ENCODE measurements around the gene FRS2. TPM values are rescaled to one million over a fixed set of nuclear protein-coding genes. Genes with fewer than 3 reads are reported as not detected.
A peak's percentile ranks its signal among the peaks of the same experiment; 100 is the strongest.

The FRS2 gene
- total RNA-seq, 1 donor: 64.4 TPM

- no peak for DNase-seq (ENCODE audit: insufficient read length, low spot score, missing footprints)
- Histone ChIP-seq H3K27ac (ENCODE audit: low read depth, low read length) (no peak overlapping the region), H3K4me3 (ENCODE audit: insufficient read depth, low read length) (no peak overlapping the region), H2AFZ (ENCODE audit: low read length) (no peak overlapping the region), H3K79me2 (ENCODE audit: insufficient read depth, low read length) (peaks cover 100% of the 10 kb centered on the region), H3K4me2 (ENCODE audit: insufficient read depth, low read length) (no peak overlapping the region), H3K4me1 (ENCODE audit: insufficient read depth, low read length) (peaks cover 19% of the 10 kb centered on the region), H3K27me3 (ENCODE audit: insufficient read depth, low read length) (no peaks in the 10 kb centered on the region), H3K36me3 (ENCODE audit: insufficient read depth, low read length) (no peaks in the 10 kb centered on the region), H4K20me1 (ENCODE audit: insufficient read depth, low read length) (peaks cover 17% of the 10 kb centered on the region), H3K9me3 (ENCODE audit: low read depth, low read length) (no peaks in the 10 kb centered on the region)
- TF ChIP-seq, protein P1, sequence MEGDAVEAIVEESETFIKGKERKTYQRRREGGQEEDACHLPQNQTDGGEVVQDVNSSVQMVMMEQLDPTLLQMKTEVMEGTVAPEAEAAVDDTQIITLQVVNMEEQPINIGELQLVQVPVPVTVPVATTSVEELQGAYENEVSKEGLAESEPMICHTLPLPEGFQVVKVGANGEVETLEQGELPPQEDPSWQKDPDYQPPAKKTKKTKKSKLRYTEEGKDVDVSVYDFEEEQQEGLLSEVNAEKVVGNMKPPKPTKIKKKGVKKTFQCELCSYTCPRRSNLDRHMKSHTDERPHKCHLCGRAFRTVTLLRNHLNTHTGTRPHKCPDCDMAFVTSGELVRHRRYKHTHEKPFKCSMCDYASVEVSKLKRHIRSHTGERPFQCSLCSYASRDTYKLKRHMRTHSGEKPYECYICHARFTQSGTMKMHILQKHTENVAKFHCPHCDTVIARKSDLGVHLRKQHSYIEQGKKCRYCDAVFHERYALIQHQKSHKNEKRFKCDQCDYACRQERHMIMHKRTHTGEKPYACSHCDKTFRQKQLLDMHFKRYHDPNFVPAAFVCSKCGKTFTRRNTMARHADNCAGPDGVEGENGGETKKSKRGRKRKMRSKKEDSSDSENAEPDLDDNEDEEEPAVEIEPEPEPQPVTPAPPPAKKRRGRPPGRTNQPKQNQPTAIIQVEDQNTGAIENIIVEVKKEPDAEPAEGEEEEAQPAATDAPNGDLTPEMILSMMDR (IDR thresholded peaks at IDR 0.05; ENCODE audit: extremely low read depth, low read depth, low read length): no peak
These were observed 24.9 kb downstream of the FRS2 start for GRCh38 chr12:69495071-69495470.

- H3K4me3 ChIP-seq (ENCODE audit: insufficient read depth, low read length): peak overlapping the region; percentile 4
These were observed 27.3 kb downstream of the FRS2 start for GRCh38 chr12:69497308-69498026.

GRCh38 chr12:69500631-69501030, 30.4 kb downstream of the FRS2 start:
- peak overlapping the region; percentile 59 for H3K4me2 ChIP-seq (ENCODE audit: insufficient read depth, low read length)
- no peaks in the 10 kb centered on the region for H3K27me3 ChIP-seq (ENCODE audit: insufficient read depth, low read length)
- TF ChIP-seq, protein P1 (IDR thresholded peaks at IDR 0.05; ENCODE audit: extremely low read depth, low read depth, low read length): no peak
- H2AFZ ChIP-seq (ENCODE audit: low read length): no peak overlapping the region
- H3K9me3 ChIP-seq (ENCODE audit: low read depth, low read length): no peaks in the 10 kb centered on the region
- H3K36me3 ChIP-seq (ENCODE audit: insufficient read depth, low read length): no peaks in the 10 kb centered on the region
- H3K4me3 ChIP-seq (ENCODE audit: insufficient read depth, low read length): no peak overlapping the region
- H3K27ac ChIP-seq (ENCODE audit: low read depth, low read length): peak overlapping the region; percentile 66
- H3K4me1 ChIP-seq (ENCODE audit: insufficient read depth, low read length): peaks cover 54% of the 10 kb centered on the region
- peaks cover 89% of the 10 kb centered on the region for H3K79me2 ChIP-seq (ENCODE audit: insufficient read depth, low read length)
- no peak for DNase-seq (ENCODE audit: insufficient read length, low spot score, missing footprints)
- H4K20me1 ChIP-seq (ENCODE audit: insufficient read depth, low read length): peaks cover 24% of the 10 kb centered on the region

More at GRCh38 chr12:69497308-69498026, 27.3 kb downstream of the FRS2 start:
- no peak for DNase-seq (ENCODE audit: insufficient read length, low spot score, missing footprints)
- H3K36me3 ChIP-seq (ENCODE audit: insufficient read depth, low read length): no peaks in the 10 kb centered on the region
- H3K27ac ChIP-seq (ENCODE audit: low read depth, low read length): peak overlapping the region; percentile 11
- H2AFZ ChIP-seq (ENCODE audit: low read length): no peak overlapping the region
- no peaks in the 10 kb centered on the region for H3K27me3 ChIP-seq (ENCODE audit: insufficient read depth, low read length)
- peak overlapping the region; percentile 62 for H3K4me2 ChIP-seq (ENCODE audit: insufficient read depth, low read length)
- H4K20me1 ChIP-seq (ENCODE audit: insufficient read depth, low read length): peaks cover 23% of the 10 kb centered on the region
- no peaks in the 10 kb centered on the region for H3K9me3 ChIP-seq (ENCODE audit: low read depth, low read length)
- H3K4me1 ChIP-seq (ENCODE audit: insufficient read depth, low read length): peaks cover 42% of the 10 kb centered on the region
- peaks cover 89% of the 10 kb centered on the region for H3K79me2 ChIP-seq (ENCODE audit: insufficient read depth, low read length)
- TF ChIP-seq, protein P1 (IDR thresholded peaks at IDR 0.05; ENCODE audit: extremely low read depth, low read depth, low read length): no peak

DNA sequence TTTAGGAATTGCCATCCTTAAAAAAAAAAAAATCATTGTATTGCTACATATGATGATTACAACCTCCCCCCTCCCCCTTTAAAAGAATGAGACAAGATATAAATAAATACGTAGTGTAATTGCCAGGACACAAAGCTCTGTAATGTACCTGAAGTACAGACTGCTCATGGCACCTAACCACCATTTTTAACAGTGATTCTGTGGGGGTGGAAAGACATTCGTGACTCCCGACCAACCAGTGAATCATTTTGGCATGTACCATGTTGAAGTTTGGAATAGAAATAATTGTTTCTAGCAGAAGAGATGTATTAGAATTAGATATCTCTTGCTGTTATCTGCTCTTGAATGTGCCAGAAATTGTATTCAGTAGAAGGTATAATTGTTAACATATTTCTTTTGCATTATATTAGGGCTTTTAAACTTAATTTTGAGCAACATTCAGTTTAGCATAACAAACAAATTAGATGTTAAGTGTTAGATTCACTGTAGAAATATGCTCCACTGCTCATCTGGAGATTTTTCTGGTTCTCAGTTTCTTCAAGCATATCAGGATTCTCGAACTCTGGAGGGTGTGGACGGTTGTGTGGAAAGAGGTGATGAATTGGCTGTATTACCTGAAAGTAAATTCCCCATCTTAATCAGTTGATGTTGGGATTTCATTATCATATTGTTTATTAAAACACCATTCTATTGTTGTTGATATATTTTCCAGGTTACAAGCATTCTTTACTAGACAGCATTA, 31.1 kb downstream of the FRS2 start:
- no peak for DNase-seq (ENCODE audit: insufficient read length, low spot score, missing footprints)
- Histone ChIP-seq H3K4me2 (ENCODE audit: insufficient read depth, low read length) (peak overlapping the region; percentile 59), H3K36me3 (ENCODE audit: insufficient read depth, low read length) (no peaks in the 10 kb centered on the region), H3K27ac (ENCODE audit: low read depth, low read length) (peak overlapping the region; percentile 66), H3K9me3 (ENCODE audit: low read depth, low read length) (no peaks in the 10 kb centered on the region), H2AFZ (ENCODE audit: low read length) (no peak overlapping the region), H3K79me2 (ENCODE audit: insufficient read depth, low read length) (peaks cover 89% of the 10 kb centered on the region), H3K4me3 (ENCODE audit: insufficient read depth, low read length) (no peak overlapping the region), H4K20me1 (ENCODE audit: insufficient read depth, low read length) (peaks cover 23% of the 10 kb centered on the region), H3K4me1 (ENCODE audit: insufficient read depth, low read length) (peaks cover 54% of the 10 kb centered on the region), H3K27me3 (ENCODE audit: insufficient read depth, low read length) (no peaks in the 10 kb centered on the region)
- TF ChIP-seq, protein P1 (IDR thresholded peaks at IDR 0.05; ENCODE audit: extremely low read depth, low read depth, low read length): no peak
